Immature natural killer cell (primary cell): ENCODE results near the gene GRIK4. TPM values are rescaled to one million over a fixed set of nuclear protein-coding genes. Genes with fewer than 3 reads are reported as not detected.

Experiments
- DNase-seq, 3 donors: peaks; one replicate each; pipeline ENCODE4 v3.0.0; 2022; ENCODE audit warnings: mixed read lengths in 1 of 3
- H3K27ac Mint-ChIP-seq, 6 donors: one replicate each; pipeline ENCODE4 v1.8.0; 2020; ENCODE audit warnings: mixed read lengths in 6 of 6, mild to moderate bottlenecking in 5 of 6, inconsistent platforms in 4 of 6, moderate library complexity in 3 of 6
- H3K27me3 Mint-ChIP-seq, 3 donors: one replicate each; pipeline ENCODE4 v1.8.0; 2020 to 2021; ENCODE audit warnings: low read depth in 3 of 3, mild to moderate bottlenecking in 3 of 3, mixed read lengths in 3 of 3, moderate library complexity in 3 of 3, inconsistent platforms in 1 of 3
- H3K36me3 Mint-ChIP-seq, 3 donors: one replicate each; pipeline ENCODE4 v1.8.0; 2020; ENCODE audit warnings: mixed read lengths in 3 of 3, inconsistent platforms in 2 of 3, mild to moderate bottlenecking in 2 of 3
- H3K4me1 Mint-ChIP-seq, 2 donors: one replicate each; pipeline ENCODE4 v1.8.0; 2020; ENCODE audit warnings: inconsistent platforms in 2 of 2, mild to moderate bottlenecking in 2 of 2, mixed read lengths in 2 of 2, moderate library complexity in 1 of 2
- H3K4me3 Mint-ChIP-seq, 5 donors: one replicate each; pipeline ENCODE4 v1.8.0; 2020; ENCODE audit warnings: mild to moderate bottlenecking in 5 of 5, mixed read lengths in 5 of 5, inconsistent platforms in 3 of 5, moderate library complexity in 3 of 5
- H3K9me3 Mint-ChIP-seq, 6 donors: one replicate each; pipeline ENCODE4 v1.8.0; 2020; ENCODE audit warnings: mild to moderate bottlenecking in 6 of 6, mixed read lengths in 6 of 6, inconsistent platforms in 4 of 6, moderate library complexity in 3 of 6
- polyA plus RNA-seq, 3 donors: library from polyadenylated mRNA; unstranded; fragments of 300-500 nt; fragmentation: Illumina TruSeq; gene quantifications; one replicate each; pipeline ENCODE4 v1.2.3, GENCODE V29; 2021

The GRIK4 gene
- polyA plus RNA-seq, 3 donors from 2014 or later, result 0.85 to 3.6 (median 2.0) TPM

GRCh38 chr11:120904116-120904515 is 392.6 kb downstream of the GRIK4 start:
- Mint-ChIP-seq H3K9me3 (no peaks in the 10 kb centered on the region), H3K27ac (no peak overlapping the region)

GRCh38 chr11:120906766-120907165 is 395.2 kb downstream of the GRIK4 start:
- Mint-ChIP-seq H3K4me3 (peak overlapping the region in 4 of 5 donors; percentile 56 to 73 (median 68)), H3K9me3 (no peaks in the 10 kb centered on the region), H3K27me3 (peaks cover 0 to 10% (median 3%) of the 10 kb centered on the region in 3 donors), H3K27ac (peak overlapping the region; percentile 91 to 99 (median 95)), H3K4me1 (peaks cover 0 to under 1% of the 10 kb centered on the region in 2 donors), H3K36me3 (peaks cover 0 to 13% (median 6%) of the 10 kb centered on the region in 3 donors)
- no peak for DNase-seq

More at GRCh38 chr11:120904116-120904515, 392.6 kb downstream of the GRIK4 start:
- peaks cover 0 to 12% (median 2%) of the 10 kb centered on the region in 3 donors for H3K27me3 Mint-ChIP-seq
- peaks cover 12 to 18% of the 10 kb centered on the region in 2 donors for H3K4me1 Mint-ChIP-seq
- no peak overlapping the region for H3K4me3 Mint-ChIP-seq
- DNase-seq, result no peak
- H3K36me3 Mint-ChIP-seq, result no peaks in the 10 kb centered on the region

GRCh38 chr11:120907971-120908370 is 396.4 kb downstream of the GRIK4 start:
- peak overlapping the region; percentile 56 to 73 (median 70) for H3K4me3 Mint-ChIP-seq

GRCh38 chr11:120908461-120909181 is 397.1 kb downstream of the GRIK4 start:
- peaks cover 0 to 10% (median 3%) of the 10 kb centered on the region in 3 donors for H3K27me3 Mint-ChIP-seq
- H3K9me3 Mint-ChIP-seq, result no peaks in the 10 kb centered on the region
- peaks cover 17 to 18% of the 10 kb centered on the region in 2 donors for H3K4me1 Mint-ChIP-seq
- peak; percentile 91 to 93 (median 91) for DNase-seq
- peak overlapping the region; percentile 91 to 99 (median 95) for H3K27ac Mint-ChIP-seq
- peaks cover 0 to 13% (median 6%) of the 10 kb centered on the region in 3 donors for H3K36me3 Mint-ChIP-seq
- H3K4me3 Mint-ChIP-seq, result peak overlapping the region; percentile 56 to 73 (median 70)

More at GRCh38 chr11:120907971-120908370, 396.4 kb downstream of the GRIK4 start:
- Mint-ChIP-seq H3K27me3 (peaks cover 0 to 10% (median 3%) of the 10 kb centered on the region in 3 donors), H3K36me3 (peaks cover 0 to 13% (median 6%) of the 10 kb centered on the region in 3 donors), H3K9me3 (no peaks in the 10 kb centered on the region), H3K27ac (peak overlapping the region; percentile 91 to 99 (median 95)), H3K4me1 (peaks cover 12 to 13% of the 10 kb centered on the region in 2 donors)
- DNase-seq, result peak in 1 of 3 donors; percentile 38

- H3K4me3 Mint-ChIP-seq, result peak overlapping the region; percentile 56 to 73 (median 70)
- no peaks in the 10 kb centered on the region for H3K9me3 Mint-ChIP-seq
- peaks cover 0 to 11% (median 3%) of the 10 kb centered on the region in 3 donors for H3K27me3 Mint-ChIP-seq
- H3K36me3 Mint-ChIP-seq, result peaks cover 0 to 13% (median 6%) of the 10 kb centered on the region in 3 donors
- peak; percentile 38 to 53 (median 51) for DNase-seq
- H3K4me1 Mint-ChIP-seq, result peaks cover 24 to 29% of the 10 kb centered on the region in 2 donors
- peak overlapping the region; percentile 91 to 99 (median 95) for H3K27ac Mint-ChIP-seq
Measured at GRCh38 chr11:120909676-120910416, 398.3 kb downstream of the GRIK4 start.

GRCh38 chr11:120911943-120912342 is 400.4 kb downstream of the GRIK4 start:
- no peak for DNase-seq
- peak overlapping the region; percentile 28 to 91 (median 73) for H3K27ac Mint-ChIP-seq
- peaks cover 24 to 35% of the 10 kb centered on the region in 2 donors for H3K4me1 Mint-ChIP-seq
- H3K9me3 Mint-ChIP-seq, result no peaks in the 10 kb centered on the region
- H3K4me3 Mint-ChIP-seq, result peak overlapping the region in 4 of 5 donors; percentile 0 to 62 (median 50)
- H3K36me3 Mint-ChIP-seq, result peaks cover 0 to 13% (median 6%) of the 10 kb centered on the region in 3 donors
- H3K27me3 Mint-ChIP-seq, result peaks cover 0 to 13% (median 4%) of the 10 kb centered on the region in 3 donors

- H3K27ac Mint-ChIP-seq, result peak overlapping the region; percentile 28 to 91 (median 78)
- peaks cover 0 to 13% (median 6%) of the 10 kb centered on the region in 3 donors for H3K36me3 Mint-ChIP-seq
- H3K9me3 Mint-ChIP-seq, result no peaks in the 10 kb centered on the region
- peaks cover 0 to 13% (median 4%) of the 10 kb centered on the region in 3 donors for H3K27me3 Mint-ChIP-seq
- DNase-seq, result peak; percentile 18 to 27 (median 25)
- peaks cover 28 to 39% of the 10 kb centered on the region in 2 donors for H3K4me1 Mint-ChIP-seq
- peak overlapping the region in 4 of 5 donors; percentile 0 to 62 (median 50) for H3K4me3 Mint-ChIP-seq
Measured at GRCh38 chr11:120912504-120912903, 401.0 kb downstream of the GRIK4 start.

GRCh38 chr11:120912915-120913314 is 401.4 kb downstream of the GRIK4 start:
- Mint-ChIP-seq H3K4me3 (peak overlapping the region in 3 of 5 donors; percentile 39 to 62 (median 61)), H3K9me3 (no peaks in the 10 kb centered on the region), H3K36me3 (peaks cover 0 to 13% (median 6%) of the 10 kb centered on the region in 3 donors), H3K4me1 (peaks cover 32 to 43% of the 10 kb centered on the region in 2 donors), H3K27ac (peak overlapping the region; percentile 28 to 91 (median 78)), H3K27me3 (peaks cover 0 to 13% (median 4%) of the 10 kb centered on the region in 3 donors)
- DNase-seq, result no peak

GRCh38 chr11:120914021-120914420 is 402.5 kb downstream of the GRIK4 start:
- no peak overlapping the region for H3K4me3 Mint-ChIP-seq
- peaks cover 43 to 54% of the 10 kb centered on the region in 2 donors for H3K4me1 Mint-ChIP-seq
- H3K9me3 Mint-ChIP-seq, result no peaks in the 10 kb centered on the region
- no peak for DNase-seq
- H3K36me3 Mint-ChIP-seq, result peaks cover 0 to 16% (median 10%) of the 10 kb centered on the region in 3 donors
- peak overlapping the region in 3 of 6 donors; percentile 15 to 57 (median 33) for H3K27ac Mint-ChIP-seq
- H3K27me3 Mint-ChIP-seq, result peaks cover 0 to 4% (median 4%) of the 10 kb centered on the region in 3 donors

GRCh38 chr11:120914601-120915000 is 403.1 kb downstream of the GRIK4 start:
- Mint-ChIP-seq H3K27me3 (peaks cover 2 to 4% (median 3%) of the 10 kb centered on the region in 3 donors), H3K9me3 (no peaks in the 10 kb centered on the region), H3K27ac (peak overlapping the region in 2 of 6 donors; percentile 3 to 57), H3K4me1 (peaks cover 48 to 60% of the 10 kb centered on the region in 2 donors), H3K4me3 (no peak overlapping the region), H3K36me3 (peaks cover 0 to 18% (median 10%) of the 10 kb centered on the region in 3 donors)
- no peak for DNase-seq

GRCh38 chr11:120917559-120918239 is 406.2 kb downstream of the GRIK4 start:
- Mint-ChIP-seq H3K9me3 (no peaks in the 10 kb centered on the region), H3K27me3 (peaks cover 2 to 7% (median 3%) of the 10 kb centered on the region in 3 donors), H3K36me3 (peaks cover 0 to 16% (median 10%) of the 10 kb centered on the region in 3 donors), H3K4me1 (peaks cover 38 to 62% of the 10 kb centered on the region in 2 donors), H3K27ac (peak overlapping the region in 4 of 6 donors; percentile 47 to 80 (median 53)), H3K4me3 (peak overlapping the region in 3 of 5 donors; percentile 45 to 51 (median 46))
- no peak for DNase-seq

- Mint-ChIP-seq H3K36me3 (peaks cover 0 to 16% (median 10%) of the 10 kb centered on the region in 3 donors), H3K27ac (peak overlapping the region in 5 of 6 donors; percentile 51 to 80 (median 57)), H3K27me3 (peaks cover 2 to 7% (median 3%) of the 10 kb centered on the region in 3 donors), H3K4me3 (peak overlapping the region; percentile 11 to 48 (median 46)), H3K4me1 (peaks cover 32 to 57% of the 10 kb centered on the region in 2 donors), H3K9me3 (no peaks in the 10 kb centered on the region)
- peak in 1 of 3 donors; percentile 16 for DNase-seq
Measured at GRCh38 chr11:120918257-120918656, 406.7 kb downstream of the GRIK4 start.
